ENCODE results near the gene FNDC3A.

FNDC3A gene, protein sequence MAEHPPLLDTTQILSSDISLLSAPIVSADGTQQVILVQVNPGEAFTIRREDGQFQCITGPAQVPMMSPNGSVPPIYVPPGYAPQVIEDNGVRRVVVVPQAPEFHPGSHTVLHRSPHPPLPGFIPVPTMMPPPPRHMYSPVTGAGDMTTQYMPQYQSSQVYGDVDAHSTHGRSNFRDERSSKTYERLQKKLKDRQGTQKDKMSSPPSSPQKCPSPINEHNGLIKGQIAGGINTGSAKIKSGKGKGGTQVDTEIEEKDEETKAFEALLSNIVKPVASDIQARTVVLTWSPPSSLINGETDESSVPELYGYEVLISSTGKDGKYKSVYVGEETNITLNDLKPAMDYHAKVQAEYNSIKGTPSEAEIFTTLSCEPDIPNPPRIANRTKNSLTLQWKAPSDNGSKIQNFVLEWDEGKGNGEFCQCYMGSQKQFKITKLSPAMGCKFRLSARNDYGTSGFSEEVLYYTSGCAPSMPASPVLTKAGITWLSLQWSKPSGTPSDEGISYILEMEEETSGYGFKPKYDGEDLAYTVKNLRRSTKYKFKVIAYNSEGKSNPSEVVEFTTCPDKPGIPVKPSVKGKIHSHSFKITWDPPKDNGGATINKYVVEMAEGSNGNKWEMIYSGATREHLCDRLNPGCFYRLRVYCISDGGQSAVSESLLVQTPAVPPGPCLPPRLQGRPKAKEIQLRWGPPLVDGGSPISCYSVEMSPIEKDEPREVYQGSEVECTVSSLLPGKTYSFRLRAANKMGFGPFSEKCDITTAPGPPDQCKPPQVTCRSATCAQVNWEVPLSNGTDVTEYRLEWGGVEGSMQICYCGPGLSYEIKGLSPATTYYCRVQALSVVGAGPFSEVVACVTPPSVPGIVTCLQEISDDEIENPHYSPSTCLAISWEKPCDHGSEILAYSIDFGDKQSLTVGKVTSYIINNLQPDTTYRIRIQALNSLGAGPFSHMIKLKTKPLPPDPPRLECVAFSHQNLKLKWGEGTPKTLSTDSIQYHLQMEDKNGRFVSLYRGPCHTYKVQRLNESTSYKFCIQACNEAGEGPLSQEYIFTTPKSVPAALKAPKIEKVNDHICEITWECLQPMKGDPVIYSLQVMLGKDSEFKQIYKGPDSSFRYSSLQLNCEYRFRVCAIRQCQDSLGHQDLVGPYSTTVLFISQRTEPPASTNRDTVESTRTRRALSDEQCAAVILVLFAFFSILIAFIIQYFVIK

DNA sequence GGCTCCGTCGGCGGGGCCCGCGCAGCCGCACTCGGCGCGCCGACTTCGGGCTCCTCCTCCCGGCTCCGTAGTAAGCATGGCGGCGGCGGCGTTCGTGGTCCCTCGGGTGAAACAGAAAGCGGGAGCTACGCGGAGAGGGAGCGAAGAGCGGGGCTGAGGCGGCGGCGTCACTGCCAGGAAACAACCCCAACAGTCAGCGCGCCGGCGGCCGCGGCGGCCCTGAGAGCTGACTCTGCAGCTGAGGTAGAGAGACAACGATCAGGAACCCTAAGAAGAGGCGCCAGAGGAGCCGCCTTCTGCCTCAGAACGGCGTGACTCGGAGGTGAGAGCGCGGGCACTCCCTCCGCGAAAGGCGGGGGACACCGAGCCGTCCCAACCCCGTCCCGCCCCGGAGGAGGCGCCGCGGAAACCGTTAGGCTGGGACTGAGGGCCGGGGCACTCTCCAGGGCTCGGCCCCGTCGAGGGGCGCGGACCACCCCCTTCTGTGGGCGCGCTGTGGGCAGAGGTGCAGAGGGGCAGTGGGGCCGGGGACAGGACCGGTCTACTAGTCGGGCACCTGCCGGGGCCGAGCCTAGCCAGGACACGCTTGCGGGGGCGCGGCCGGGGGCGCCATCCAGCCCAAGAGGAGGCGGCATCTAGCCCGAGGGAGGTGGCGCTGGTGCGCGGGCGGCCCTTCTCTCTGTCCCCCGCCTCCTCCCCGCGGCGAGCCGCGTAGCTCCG is at the start of gene FNDC3A:
FNDC3A (plus strand) TSS at position 57 of the 720 bp plus-strand sequence. CDS start 30,279 bp downstream, outside the sequence.
- DNase-seq (ENCODE audit: insufficient read length, low spot score) (peak; percentile 42), FAIRE-seq (no peak)
- TF ChIP-seq, protein P1, sequence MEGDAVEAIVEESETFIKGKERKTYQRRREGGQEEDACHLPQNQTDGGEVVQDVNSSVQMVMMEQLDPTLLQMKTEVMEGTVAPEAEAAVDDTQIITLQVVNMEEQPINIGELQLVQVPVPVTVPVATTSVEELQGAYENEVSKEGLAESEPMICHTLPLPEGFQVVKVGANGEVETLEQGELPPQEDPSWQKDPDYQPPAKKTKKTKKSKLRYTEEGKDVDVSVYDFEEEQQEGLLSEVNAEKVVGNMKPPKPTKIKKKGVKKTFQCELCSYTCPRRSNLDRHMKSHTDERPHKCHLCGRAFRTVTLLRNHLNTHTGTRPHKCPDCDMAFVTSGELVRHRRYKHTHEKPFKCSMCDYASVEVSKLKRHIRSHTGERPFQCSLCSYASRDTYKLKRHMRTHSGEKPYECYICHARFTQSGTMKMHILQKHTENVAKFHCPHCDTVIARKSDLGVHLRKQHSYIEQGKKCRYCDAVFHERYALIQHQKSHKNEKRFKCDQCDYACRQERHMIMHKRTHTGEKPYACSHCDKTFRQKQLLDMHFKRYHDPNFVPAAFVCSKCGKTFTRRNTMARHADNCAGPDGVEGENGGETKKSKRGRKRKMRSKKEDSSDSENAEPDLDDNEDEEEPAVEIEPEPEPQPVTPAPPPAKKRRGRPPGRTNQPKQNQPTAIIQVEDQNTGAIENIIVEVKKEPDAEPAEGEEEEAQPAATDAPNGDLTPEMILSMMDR (IDR thresholded peaks at IDR 0.05; ENCODE audit: insufficient read depth, missing control alignments): no peak

DNA sequence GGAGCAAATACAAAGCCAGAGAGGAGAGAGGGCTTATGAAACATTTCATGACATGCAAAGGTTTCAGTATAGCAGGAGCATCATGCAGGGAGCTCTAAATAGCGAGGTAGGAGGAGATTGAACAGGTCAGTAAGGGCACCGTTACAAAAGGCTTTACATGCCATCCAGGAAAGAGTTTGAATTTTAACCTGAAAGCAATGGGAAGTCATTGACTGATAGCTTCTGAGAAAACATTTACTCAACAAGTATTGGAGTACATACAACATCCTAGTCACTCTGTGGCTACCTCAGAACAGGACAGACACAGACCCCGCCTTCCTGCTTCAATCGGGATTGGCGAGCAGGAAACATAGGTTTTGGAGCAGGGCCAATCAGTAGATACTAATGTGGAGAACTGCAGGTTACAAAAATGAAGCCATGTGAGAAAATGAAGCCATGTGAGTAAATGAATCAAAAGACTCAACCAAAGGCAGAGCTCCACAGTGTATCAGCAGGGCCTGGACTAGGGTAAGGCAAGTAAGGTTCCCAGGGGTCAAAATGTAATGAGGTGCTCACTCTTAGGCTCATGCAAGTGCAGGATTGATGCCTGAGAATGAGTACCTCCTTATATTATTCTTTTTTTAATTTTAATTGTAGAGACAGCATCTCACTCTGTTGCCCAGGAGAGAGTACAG is 46.8 kb upstream of the FNDC3A start:
- TF ChIP-seq, protein P1 (IDR thresholded peaks at IDR 0.05; ENCODE audit: insufficient read depth, missing control alignments): no peak
- DNase-seq (ENCODE audit: insufficient read length, low spot score) (no peak), FAIRE-seq (no peak)

DNA sequence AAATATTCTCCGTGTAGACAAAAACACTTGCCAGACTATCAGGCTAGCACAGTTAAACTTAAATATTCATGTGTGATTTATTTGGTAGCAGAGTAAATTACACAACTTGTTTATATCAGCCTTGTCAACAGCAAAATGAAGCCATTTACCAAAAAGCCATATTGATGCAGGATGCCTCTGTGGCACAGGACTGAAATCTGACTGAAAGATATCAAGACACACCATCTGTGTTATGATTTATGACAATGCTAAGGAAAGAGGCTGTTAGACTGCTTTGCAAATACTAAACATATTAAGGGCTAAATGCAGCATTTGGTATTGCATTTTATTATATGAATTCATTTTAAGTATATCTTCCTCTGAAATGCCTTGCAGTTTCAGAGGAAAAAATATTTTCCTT is 44.8 kb upstream of the FNDC3A start:
- FAIRE-seq: no peak

DNA sequence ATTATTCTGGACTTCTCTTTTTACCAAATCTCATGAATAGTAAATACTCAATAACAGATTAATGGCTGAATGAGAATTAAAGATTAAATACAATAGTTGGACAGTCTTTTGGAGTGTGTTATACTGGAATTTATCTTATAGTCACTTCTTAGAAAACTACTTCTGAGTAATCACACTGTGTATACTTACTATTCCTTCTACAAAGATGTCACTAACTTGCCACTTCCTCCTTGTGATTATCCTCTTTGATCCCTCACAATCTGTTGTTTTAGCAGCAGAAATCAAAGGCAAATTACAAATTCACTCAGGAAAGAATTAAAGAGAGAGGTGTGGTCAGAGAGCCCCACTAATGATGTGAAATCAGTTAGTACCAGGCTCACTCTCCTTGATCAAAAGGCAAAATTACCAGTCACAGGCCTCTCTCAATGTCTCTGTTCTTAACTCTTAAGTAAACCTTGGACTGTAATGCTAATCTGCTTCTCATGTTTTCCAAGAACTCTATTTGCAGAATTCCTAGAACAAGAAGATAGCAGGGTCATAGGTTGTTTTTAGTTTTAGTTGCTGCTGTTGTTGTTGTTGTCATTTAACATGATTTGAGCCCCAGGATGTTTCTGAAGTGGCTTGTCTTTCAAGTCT is 37.3 kb upstream of the FNDC3A start:
- TF ChIP-seq, protein P1 (IDR thresholded peaks at IDR 0.05; ENCODE audit: insufficient read depth, missing control alignments): no peak
- FAIRE-seq: peak; percentile 81
- DNase-seq (ENCODE audit: insufficient read length, low spot score): no peak

More for the DNA sequence above, 44.8 kb upstream of the FNDC3A start:
- TF ChIP-seq, protein P1 (IDR thresholded peaks at IDR 0.05; ENCODE audit: insufficient read depth, missing control alignments): no peak
- DNase-seq (ENCODE audit: insufficient read length, low spot score): no peak

DNA sequence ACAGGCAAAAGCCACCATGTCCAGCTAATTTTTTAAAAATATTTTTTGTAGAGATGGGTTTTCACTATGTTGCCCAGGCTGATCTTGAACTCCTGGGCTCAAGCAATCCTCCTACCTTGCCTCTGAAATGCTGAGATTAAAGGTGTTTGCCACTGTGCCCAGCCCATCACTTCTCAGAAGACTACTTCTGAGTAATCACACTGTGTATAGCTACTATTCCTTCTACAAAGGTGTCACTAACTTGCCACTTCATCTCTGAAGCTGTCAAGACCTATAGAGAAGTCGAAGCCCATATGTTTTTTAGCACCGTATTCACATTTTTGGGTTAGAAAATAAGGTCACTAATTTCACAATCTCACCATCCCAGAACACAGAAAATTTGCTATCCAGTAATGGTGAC is 36.0 kb upstream of the FNDC3A start:
- DNase-seq (ENCODE audit: insufficient read length, low spot score): no peak
- no peak for FAIRE-seq
- TF ChIP-seq, protein P1 (IDR thresholded peaks at IDR 0.05; ENCODE audit: insufficient read depth, missing control alignments): no peak

All from D721Med (cell line).